ENCODE results near the gene GBP1. TPM values are rescaled to one million over a fixed set of nuclear protein-coding genes. Genes with fewer than 3 reads are reported as not detected.

Gene GBP1
- total and polyA plus RNA-seq, 2 of the 4 experiments (the other 2 are of a cell fraction), result 39.3 to 118 TPM

DNA sequence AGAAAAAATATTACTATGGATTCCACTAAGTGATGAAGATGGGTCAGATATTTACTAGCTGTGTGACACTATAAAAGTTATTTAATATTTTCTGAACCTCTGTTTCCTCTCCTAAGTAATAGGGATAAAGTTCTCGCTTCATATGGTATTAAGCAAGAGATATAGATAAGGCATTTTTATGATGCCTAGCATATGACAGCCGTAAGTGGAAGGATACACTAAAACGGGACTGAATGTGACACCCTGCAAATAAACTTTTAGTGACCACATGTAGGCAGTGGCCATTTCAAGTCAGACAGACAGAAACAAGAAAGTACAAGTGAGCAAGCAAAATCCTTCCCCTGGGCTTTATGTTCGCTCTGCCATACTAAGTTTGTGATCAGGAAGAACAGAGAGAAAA is 56.5 kb downstream of the GBP1 start:
- Histone ChIP-seq H2BK20ac (ENCODE audit: low read depth, low read length) (no peak overlapping the region), H3K56ac (ENCODE audit: extremely low read depth, insufficient read depth, low read length) (no peak overlapping the region), H2AFZ (replicated peaks; ENCODE audit: low read length, poor library complexity) (no peak overlapping the region), H4K91ac (ENCODE audit: insufficient read depth, low read depth, low read length) (no peak overlapping the region), H3K4ac (ENCODE audit: low read depth, low read length) (no peak overlapping the region), H3K23ac (ENCODE audit: low read depth, low read length) (no peak overlapping the region), H3K14ac (replicated peaks; ENCODE audit: low read depth, low read length) (no peak overlapping the region), H3K9me3 (ENCODE audit: control insufficient read depth, insufficient read depth, low read length) (no peaks in the 10 kb centered on the region), H3K9me1 (ENCODE audit: insufficient read depth, low read length) (no peaks in the 10 kb centered on the region), H3K27ac (ENCODE audit: insufficient read depth, low read length) (no peak overlapping the region), H2AK9ac (replicated peaks; ENCODE audit: low read depth, low read length, poor library complexity) (no peak overlapping the region), H3K27me3 (ENCODE audit: control insufficient read depth, insufficient read depth, low read length) (no peaks in the 10 kb centered on the region), H3K4me1 (ENCODE audit: control insufficient read depth, insufficient read depth, low read length) (no peaks in the 10 kb centered on the region), H2BK5ac (ENCODE audit: low read depth, low read length, poor library complexity, severe bottlenecking) (no peak overlapping the region), H2BK15ac (ENCODE audit: low read depth, low read length) (no peak overlapping the region), H2AK5ac (ENCODE audit: low read depth, low read length) (no peak overlapping the region), H2BK120ac (ENCODE audit: low read depth, low read length) (no peak overlapping the region), H3K4me2 (ENCODE audit: low read depth, low read length) (no peak overlapping the region), H3K9ac (ENCODE audit: low read depth, low read length) (no peak overlapping the region), H4K5ac (ENCODE audit: low read depth, low read length) (no peak overlapping the region), H3K4me3 (ENCODE audit: insufficient read depth, low read depth, low read length) (no peak overlapping the region), H4K8ac (ENCODE audit: low read depth in 2 of 2, low read length in 2 of 2) (no peak overlapping the region), H3K36me3 (ENCODE audit: control insufficient read depth, insufficient read depth, low read length) (peaks cover 34% of the 10 kb centered on the region), H3K79me1 (ENCODE audit: low read depth in 1 of 2, low read length in 2 of 2) (no peaks in the 10 kb centered on the region; a peak in 1 of 4 replicates), H4K20me1 (ENCODE audit: insufficient read depth, low read length) (no peaks in the 10 kb centered on the region), H3K18ac (ENCODE audit: low read depth, low read length) (no peak overlapping the region)
- no CpG with 5 or more reads among the region's 4 CpGs for WGBS, 2 experiments (ENCODE audit: extremely low coverage in 2 of 2, insufficient read length in 1 of 2)
- TF ChIP-seq SMC3 (IDR thresholded peaks at IDR 0.05; ENCODE audit: low read depth, low read length), result no peak
- TF ChIP-seq RAD21 (IDR thresholded peaks at IDR 0.05; ENCODE audit: low read length), result no peak
- no peak for TF ChIP-seq RFX5 (IDR thresholded peaks at IDR 0.05; ENCODE audit: low read depth, low read length)
- TF ChIP-seq RCOR1 (IDR thresholded peaks at IDR 0.05; ENCODE audit: insufficient replicate concordance, low read length), result no peak
- TF ChIP-seq USF2 (IDR thresholded peaks at IDR 0.05; ENCODE audit: low read depth, low read length), result no peak
- TF ChIP-seq CHD1 (IDR thresholded peaks at IDR 0.05; ENCODE audit: low read depth, low read length), result no peak
- TF ChIP-seq BHLHE40 (IDR thresholded peaks at IDR 0.05; ENCODE audit: low read depth, low read length), result no peak
- no peak for TF ChIP-seq MAZ (IDR thresholded peaks at IDR 0.05; ENCODE audit: borderline replicate concordance, low read depth, low read length)
- TF ChIP-seq, protein P1, sequence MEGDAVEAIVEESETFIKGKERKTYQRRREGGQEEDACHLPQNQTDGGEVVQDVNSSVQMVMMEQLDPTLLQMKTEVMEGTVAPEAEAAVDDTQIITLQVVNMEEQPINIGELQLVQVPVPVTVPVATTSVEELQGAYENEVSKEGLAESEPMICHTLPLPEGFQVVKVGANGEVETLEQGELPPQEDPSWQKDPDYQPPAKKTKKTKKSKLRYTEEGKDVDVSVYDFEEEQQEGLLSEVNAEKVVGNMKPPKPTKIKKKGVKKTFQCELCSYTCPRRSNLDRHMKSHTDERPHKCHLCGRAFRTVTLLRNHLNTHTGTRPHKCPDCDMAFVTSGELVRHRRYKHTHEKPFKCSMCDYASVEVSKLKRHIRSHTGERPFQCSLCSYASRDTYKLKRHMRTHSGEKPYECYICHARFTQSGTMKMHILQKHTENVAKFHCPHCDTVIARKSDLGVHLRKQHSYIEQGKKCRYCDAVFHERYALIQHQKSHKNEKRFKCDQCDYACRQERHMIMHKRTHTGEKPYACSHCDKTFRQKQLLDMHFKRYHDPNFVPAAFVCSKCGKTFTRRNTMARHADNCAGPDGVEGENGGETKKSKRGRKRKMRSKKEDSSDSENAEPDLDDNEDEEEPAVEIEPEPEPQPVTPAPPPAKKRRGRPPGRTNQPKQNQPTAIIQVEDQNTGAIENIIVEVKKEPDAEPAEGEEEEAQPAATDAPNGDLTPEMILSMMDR (conservative IDR thresholded peaks at IDR 0.05; ENCODE audit: low read depth, low read length), result no peak
- no peak for TF ChIP-seq NFE2L2 (IDR thresholded peaks at IDR 0.05; ENCODE audit: low read depth, low read length)
- no peak for TF ChIP-seq ELK1 (IDR thresholded peaks at IDR 0.05; ENCODE audit: borderline replicate concordance, low read depth, low read length)
- TF ChIP-seq MAFK (IDR thresholded peaks at IDR 0.05; ENCODE audit: low read depth, low read length), result no peak
- TF ChIP-seq FOS (IDR thresholded peaks at IDR 0.05; ENCODE audit: low read depth, low read length), result no peak
- no peak for TF ChIP-seq CEBPB (IDR thresholded peaks at IDR 0.05; ENCODE audit: low read depth, low read length)
- no peak for TF ChIP-seq POLR2A (IDR thresholded peaks at IDR 0.05; ENCODE audit: low read depth, low read length)
- no peak for TF ChIP-seq MXI1 (IDR thresholded peaks at IDR 0.05; ENCODE audit: borderline replicate concordance, low read depth, low read length)
- dilution Hi-C loops (cut with HindIII; ENCODE audit: low sequenced_read_pairs, unreplicated experiment), result no loop called here
- ChIA-PET POLR2A (ENCODE audit: unreplicated experiment) (no interaction called here), CTCF (no interaction called here)
- BruUV-seq (replicated peaks), result no TSS peak
- in situ Hi-C loops (cut with MboI; ENCODE audit: low sequenced_read_pairs), result no loop called here
- intact Hi-C loops (cut with micrococcal nuclease), result no loop called here
- DNase-seq (no peak), ATAC-seq (ENCODE audit: low read depth) (no peak)

Data from IMR-90 (cell line).